ENCODE data around the gene NOS3. TPM values are rescaled to one million over a fixed set of nuclear protein-coding genes. Genes with fewer than 3 reads are reported as not detected.

NOS3 gene
- total and polyA plus RNA-seq, 9 of the 15 experiments (the other 6 are each of a cell fraction or from before 2014, with no cell fraction given), result 1.1 to 121 (median 23.6) TPM

- TF ChIP-seq NKRF (IDR thresholded peaks at IDR 0.05; ENCODE audit: borderline replicate concordance) (peak; percentile 92), POLR2A (conservative IDR thresholded peaks at IDR 0.05) (peak; percentile 79), OTX1 (CRISPR knock-in tag; IDR thresholded peaks at IDR 0.05) (no peak), ILK (tag; IDR thresholded peaks at IDR 0.05; ENCODE audit: borderline replicate concordance, low read depth) (no peak), ETV1 (tag; conservative IDR thresholded peaks at IDR 0.05; ENCODE audit: low read depth) (peak; percentile 84), NFIC (IDR thresholded peaks at IDR 0.05) (peak; percentile 24; the same call in 1 of the 2 replicates), DMBX1 (CRISPR knock-in tag; IDR thresholded peaks at IDR 0.05; ENCODE audit: borderline replicate concordance) (peak; percentile 64; the same call in 1 of the 2 replicates), POLR3G (IDR thresholded peaks at IDR 0.05; ENCODE audit: extremely low read depth, insufficient read length, insufficient replicate concordance) (no peak), ETS1 (conservative IDR thresholded peaks at IDR 0.05; ENCODE audit: control insufficient read depth, low read depth, low read length) (peak; percentile 100), E2F1 (CRISPR knock-in tag; IDR thresholded peaks at IDR 0.05) (peak; percentile 89), HMGN3 (IDR thresholded peaks at IDR 0.05; ENCODE audit: borderline replicate concordance, extremely low read depth, insufficient read length, low read depth, low read length) (peak; percentile 88), ELF2 (CRISPR knock-in tag; IDR thresholded peaks at IDR 0.05) (peak; percentile 20; the same call in 1 of the 2 replicates), CCNT2 (IDR thresholded peaks at IDR 0.05; ENCODE audit: borderline replicate concordance, extremely low read depth, insufficient read length, low read depth, low read length) (peak; percentile 56), TARDBP (IDR thresholded peaks at IDR 0.05) (peak; percentile 83), ARNT (IDR thresholded peaks at IDR 0.05) (peak in 1 of 2 experiments; percentile 18; a peak in 1 of 4 replicates), POU5F1 (IDR thresholded peaks at IDR 0.05; ENCODE audit: borderline replicate concordance, low read depth, low read length, partially characterized antibody) (peak; percentile 66), GTF2B (IDR thresholded peaks at IDR 0.05; ENCODE audit: extremely low read depth, insufficient read length) (no peak), HINFP (tag; conservative IDR thresholded peaks at IDR 0.05; ENCODE audit: low read depth) (peak; percentile 21; the same call in 1 of the 2 replicates), DACH1 (IDR thresholded peaks at IDR 0.05; ENCODE audit: partially characterized antibody) (peak; percentile 100), TBL1XR1 (IDR thresholded peaks at IDR 0.05; ENCODE audit: low read length in 2 of 2) (peak in 1 of 2 experiments; percentile 66; a peak in 3 of 4 replicates)
These were observed 67.4 kb downstream of the NOS3 start (continued) for GRCh38 chr7:151057989-151058780.

Data from K562 (cell line).